ENCODE data around the gene ZFR2.

ZFR2 gene

DNA sequence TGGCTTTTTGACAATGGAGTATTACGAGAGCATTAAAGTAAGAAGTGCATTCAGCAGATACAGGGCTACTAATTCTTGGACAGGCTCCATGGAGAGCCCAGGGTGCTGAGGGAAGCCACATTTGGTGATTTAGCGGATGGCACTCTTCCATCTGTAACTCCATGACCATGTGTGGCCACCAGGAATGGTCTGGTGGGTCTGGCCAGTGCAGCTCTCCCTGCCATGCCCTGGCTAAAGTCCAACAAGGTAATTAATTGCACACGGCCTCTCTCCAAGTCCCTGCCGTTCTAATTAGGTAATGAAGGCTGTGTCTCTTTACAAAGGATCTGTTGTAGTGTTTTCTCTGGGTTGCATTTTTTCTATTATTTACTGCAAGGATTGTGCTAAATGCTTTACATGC lies 4.3 kb upstream of the ZFR2 start:
- DNase-seq (ENCODE audit: low spot score), result no peak

DNA sequence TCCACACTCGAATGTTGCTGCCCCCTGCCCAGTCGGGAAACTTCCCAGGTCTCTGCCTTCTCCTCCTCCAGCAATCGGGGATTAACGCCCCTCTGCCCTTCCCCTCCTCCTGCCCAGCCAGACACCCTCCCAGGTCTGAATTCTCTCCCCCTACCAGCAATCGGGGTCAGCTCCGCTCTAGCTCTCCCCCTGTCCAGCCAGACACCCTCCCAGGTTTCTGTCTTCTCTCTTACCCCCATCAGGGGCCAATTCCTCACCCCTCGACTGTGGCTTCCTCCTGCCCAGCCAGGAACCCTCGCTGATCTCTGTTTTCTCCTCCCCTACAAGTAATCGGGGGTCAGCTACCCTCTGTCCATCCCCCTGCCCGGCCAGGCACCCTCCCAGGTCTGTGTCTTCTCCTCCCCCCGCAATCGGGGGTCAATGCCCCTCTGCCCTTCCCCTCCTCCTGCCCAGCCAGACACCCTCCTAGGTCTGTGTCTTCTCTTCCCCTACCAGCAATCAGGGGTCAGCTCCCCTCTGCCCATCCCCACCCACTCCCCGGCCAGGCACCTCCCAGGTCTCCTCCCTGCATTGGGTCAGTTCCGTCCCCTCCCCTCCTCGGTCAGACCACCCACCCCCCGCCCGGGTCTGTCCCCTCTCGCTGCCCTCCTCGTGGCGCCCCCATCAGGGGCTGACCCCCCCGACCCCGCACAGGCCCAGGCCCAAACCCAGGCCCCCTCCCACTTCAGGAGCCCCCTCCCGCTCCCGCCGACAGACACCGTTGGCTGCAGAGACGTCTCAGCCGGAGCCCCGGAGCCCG lies 668 bp downstream of the ZFR2 start:
- no peak for DNase-seq (ENCODE audit: low spot score)

DNA sequence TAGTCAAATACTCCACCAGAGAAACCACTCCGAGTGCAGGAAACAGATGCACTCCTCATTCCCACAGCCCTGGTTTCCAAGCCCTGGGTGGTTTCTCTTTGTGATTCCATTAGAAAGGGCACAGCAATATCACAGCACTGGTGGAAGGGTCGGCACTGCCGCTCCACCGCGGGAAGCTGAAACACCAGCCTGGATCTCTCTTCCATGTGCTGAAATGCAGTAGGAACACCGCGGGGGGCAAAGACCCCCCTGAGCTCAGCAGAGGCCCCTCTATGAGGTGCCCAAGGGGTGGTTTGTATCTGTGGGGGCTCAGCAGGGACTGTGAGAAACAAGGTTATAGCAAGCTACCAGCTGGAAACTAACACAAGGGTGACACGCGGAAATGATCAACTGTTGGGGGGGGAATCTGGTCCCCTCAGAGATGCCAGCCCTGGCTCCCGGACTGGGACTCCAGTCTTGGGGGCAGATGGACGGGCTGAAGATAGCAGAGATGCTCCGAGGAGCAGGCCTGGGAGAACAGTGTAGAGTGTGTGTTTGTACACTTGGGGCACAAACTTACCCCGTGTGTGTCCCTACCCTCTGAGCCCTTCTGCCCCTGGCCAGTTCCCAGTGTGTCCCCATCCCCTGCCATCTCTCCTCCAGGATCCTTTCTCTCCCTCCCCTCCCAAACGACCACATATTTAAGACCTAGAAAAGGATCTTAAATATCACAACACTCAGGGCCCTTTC lies 1.8 kb downstream of the ZFR2 start:
- DNase-seq (ENCODE audit: low spot score), result no peak

DNA sequence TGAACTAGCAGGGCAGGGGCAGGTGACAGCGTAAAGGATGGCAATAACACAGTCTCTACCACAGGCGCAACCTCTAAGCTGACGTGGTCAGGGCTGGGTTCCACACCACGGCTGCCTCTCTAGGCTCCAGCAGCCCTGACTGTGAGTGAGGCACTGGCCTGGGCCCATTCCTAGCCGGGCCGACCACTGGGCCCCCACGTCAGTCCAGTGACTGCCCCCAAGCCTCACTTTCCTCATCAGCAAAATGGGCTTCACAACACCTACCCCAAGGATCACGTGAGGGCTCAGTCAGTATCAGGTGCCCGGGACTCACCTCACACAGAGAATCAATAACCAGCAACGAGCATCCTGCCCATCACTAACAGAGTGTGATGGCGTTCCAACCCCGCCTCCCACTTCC lies 5.2 kb downstream of the ZFR2 start:
- no peak for DNase-seq (ENCODE audit: low spot score)

DNA sequence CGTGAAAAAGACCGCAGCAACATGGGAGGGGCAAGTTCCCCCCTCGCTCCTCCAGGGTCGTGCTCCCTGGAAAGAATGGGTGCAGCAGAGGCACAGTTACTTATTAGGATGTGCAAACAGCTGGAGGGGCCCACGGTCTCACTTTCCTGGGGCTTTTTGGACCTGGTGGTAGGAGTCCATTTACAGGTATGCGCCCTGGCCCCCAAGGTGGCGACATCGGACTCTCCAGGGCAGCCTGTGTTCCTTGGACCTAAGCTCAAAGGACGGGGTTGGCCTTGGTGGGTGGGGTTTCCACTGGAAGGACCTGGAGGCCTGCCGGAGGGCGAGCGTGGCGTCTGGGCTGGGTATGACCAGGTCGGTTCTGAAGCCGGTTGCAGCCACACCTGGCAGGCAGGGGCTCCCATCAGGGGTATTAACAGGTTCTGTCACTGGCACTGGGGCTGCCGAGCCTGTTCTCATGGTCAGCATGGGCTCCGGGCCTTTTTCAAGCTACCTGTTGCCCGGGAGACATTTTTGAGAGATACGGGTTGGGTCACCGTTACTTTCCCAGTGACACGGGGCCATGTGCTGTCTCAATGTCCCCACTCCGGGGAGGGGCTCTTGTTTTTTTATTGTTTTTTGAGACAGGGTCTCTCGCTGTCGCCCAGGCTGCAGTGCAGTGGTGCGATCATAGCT lies 5.9 kb downstream of the ZFR2 start:
- no peak for DNase-seq (ENCODE audit: low spot score)

DNA sequence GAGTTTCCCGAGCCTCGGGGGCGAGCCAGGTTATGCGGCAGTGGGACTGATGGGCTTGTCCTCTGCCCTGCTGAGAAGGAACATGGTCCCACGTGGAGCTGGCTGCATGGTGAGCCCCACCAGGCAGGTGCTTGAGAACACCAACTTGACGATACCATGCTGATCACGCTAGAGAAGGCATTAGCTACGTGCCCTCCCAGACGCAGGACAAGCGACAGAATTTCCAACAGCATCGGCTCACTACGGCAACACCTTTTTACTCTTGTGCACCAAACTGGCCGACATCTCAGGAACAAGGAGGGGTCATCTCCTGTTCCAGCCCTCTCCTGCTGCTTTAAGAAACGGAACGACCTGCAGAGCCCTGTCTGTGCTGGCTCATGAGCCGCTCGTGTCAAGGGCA lies 8.3 kb downstream of the ZFR2 start:
- no peak for DNase-seq (ENCODE audit: low spot score)

DNA sequence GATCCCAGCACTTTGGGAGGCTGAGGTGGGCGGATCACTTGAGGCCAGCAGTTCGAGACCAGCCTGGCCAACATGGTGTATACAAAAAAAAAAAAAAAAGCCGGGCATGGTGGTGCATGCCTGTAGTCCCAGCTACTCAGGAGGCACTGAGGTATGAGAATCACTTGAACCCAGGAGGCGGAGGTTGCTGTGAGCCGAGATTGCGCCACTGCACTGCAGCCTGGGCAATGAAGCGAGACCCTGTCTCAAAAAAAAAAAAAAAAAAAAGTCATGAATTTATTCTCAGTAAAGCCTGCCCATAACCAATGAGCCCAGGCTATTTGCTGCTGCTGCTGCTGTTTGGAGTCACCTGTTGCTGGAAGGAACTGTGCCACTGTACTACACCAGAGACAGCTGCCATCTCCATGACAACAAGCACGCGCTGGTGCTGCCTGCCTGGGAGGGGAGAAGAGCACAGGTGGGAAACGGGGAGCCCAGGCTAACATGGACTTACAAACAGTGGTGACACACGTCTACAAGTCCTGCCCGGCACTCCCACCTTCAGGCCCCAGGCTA lies 11.3 kb downstream of the ZFR2 start:
- DNase-seq (ENCODE audit: low spot score), result no peak

DNA sequence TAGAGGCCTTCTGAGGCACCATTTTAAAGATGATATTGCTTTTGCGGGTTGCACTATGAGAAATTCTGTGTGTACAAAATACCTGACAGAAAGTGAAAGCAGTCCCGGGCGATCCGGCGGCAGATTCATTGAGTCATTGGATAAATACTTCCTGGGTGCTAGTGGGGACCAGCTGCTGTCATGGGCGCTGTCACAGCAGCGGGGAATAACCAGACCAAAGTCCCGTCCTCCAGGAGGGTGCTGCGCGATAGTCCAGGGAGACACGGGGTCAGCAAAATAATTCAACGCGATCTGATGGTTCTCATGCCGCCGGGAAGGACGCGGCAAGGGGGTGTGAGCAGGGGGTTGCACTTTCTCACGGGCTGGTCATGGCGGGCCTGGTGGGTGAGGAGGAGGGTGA lies 13.5 kb downstream of the ZFR2 start:
- peak; percentile 49 for DNase-seq (ENCODE audit: low spot score)

DNA sequence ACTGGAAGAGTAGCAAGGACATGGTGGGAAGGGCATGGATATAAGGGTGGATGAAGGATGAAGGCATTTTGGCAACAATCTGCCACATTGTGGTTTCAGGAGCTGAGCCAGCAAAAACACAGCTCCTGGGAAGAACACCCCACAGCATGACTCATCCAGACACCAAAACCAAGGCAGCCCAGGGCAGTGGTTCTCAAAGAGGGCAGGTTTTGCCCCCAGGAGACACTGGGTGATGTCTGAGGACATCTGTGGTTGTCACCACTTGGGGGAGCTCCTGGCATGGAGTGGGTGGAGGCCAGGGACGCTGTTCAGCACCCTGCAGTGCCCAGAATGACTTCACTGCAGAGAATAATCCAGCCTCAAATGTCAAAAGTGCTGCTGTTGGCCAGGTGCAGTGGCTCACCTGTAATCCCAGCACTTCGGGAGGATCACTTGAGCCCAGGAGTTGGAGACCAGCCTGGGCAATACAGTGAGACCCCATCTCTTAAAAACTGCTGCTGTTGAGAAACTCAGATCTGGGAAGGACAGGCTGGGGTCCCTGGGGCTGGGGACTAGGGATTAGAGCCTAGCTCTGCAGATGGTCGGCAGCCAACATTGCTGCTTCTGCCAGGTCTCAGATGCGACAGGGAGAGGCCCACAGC lies 16.1 kb downstream of the ZFR2 start:
- DNase-seq (ENCODE audit: low spot score), result peak; percentile 67

DNA sequence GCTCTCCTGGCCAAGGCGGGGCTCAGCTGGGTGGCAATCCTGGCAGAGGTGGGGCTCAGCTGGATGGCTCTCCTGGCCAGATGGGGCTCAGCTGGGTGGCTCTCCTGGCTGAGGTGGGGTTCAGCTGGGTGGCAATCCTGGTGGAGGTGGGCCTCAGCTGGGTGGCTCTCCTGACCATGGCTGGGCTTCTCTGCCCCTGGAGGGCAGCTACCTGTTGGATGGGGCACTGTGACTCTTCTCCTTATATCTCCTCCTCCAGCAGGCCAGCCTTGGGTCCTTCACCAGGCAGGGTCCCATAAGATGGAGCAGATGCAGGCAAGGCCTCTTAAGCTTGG lies 16.7 kb downstream of the ZFR2 start:
- no peak for DNase-seq (ENCODE audit: low spot score)

DNA sequence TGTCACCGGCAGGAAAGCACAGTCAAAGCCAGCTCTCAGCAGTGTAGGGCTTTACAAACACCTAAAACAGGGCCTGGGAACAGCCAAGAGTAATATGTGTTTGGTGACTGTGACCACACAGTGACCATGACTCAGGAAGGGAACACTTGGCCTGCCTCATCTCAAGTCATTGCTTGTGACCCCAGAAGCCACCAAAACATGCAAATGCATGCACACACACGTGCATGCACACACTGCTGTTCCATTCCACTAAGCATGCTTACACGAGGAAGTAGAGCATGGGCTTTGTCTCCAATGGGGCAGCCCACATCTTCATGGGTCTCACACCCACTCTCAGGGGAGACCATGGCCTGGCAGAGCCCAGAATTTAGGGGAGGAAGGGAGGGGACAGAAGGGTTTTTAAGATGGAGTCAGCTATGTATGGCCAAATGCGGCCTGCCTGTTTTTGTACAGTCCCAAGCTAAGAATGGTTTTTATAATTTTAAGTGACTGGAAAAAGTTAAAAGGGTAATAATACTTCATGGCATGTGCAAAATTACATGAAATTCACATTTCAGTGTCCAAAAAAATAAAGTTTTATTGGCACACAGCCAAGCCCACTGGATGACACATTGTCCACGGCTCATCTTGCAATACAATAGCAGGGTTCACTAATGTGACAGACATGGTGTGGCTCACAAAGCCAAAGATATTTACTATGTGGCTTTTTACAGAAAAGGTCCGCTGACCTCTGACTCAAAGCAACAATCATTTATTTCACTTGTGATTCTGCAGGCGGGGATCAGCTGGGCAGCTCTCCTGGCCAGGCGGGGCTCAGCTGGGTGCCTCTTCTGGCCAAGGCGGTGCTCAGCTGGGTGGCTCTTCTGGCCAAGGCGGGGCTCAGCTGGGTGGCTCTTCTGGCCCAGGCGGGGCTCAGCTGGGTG lies 17.3 kb downstream of the ZFR2 start:
- DNase-seq (ENCODE audit: low spot score), result no peak

DNA sequence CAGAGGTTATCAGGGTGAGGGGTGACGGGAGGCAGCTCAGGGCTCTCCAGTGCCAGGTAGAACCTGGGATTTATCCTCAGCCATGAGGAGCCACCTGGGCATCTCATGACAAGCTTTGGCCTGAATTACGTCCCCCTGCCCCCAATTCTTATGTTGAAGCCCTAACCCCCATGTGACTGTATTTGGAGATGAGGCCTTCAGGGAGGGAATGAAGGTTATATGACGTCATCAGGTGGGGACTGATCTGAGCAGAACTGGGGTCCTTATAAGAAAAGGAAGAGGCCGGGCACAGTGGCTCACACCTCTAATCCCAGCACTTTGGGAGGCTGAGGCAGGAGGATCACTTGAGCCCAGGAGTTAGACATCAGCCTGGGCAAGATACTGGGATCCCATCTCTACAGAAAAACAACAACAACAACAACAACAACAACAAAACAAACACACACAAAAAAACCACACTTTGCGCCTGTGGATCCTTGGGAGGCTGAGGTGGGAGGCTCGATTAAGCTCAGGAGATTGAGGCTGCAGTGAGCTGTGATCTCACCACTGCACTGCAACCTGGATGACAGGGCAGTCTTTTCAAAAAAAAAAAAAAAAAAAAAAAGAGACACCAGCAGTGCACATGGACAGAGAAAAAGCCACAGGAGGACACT lies 18.4 kb downstream of the ZFR2 start:
- DNase-seq (ENCODE audit: low spot score), result no peak

DNA sequence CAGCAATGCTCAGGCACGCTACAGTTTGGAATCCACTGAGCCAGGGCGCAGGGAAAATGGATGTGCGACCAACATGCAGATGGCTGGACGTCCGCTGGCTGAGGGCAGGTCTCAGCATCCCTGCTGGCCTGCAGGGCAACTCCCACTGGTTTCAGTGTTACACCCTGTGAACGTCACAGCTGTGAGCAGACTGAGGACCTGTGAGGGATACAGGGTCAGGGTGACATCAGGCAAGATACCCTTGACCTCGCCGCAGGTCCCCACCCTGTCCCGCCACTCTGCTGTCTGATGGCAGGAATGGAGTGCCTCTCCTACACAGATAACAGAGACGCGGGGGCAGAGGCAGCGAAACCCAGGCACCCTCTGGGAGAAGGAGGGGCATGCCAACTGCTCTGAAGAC lies 19.1 kb downstream of the ZFR2 start:
- no peak for DNase-seq (ENCODE audit: low spot score)

DNA sequence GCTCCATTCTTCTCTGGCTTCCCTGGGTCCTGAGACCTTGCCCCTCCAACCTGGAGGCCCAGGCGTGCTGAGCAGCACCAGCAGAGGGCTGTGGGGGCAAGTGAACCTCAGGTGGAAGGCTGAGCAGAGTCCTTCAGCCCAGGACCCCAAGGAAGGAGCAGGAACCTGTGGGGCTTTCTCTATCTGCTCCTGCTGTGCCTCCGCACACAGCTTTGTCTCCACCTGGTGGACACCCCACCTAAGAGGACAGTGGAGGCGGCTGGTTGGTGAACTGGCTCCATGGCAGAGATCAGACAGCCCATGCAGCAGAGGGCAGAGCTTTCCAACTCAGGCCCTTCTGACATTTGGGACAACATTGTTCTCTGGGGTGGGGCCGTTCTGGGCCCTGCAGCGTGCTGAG lies 19.7 kb downstream of the ZFR2 start:
- peak; percentile 89 for DNase-seq (ENCODE audit: low spot score)

DNA sequence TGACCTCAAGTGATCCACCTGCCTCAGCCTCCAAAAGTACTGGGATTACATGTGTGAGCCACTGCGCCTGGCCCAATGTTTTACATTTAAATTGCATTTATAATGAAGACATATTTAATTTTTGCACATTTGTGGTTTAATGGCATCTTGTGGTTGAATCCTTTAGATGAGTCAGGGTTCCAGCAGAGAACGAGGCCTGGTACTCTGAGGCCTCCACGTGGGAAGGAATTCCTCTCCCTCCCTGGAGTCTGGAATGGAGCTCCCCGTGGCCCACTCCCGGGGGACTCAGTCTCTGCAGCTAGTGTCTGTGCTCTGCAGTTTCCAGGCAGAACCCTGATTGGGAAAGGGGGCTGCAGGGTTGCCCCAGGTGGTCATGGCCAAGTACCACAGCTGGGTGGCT lies 24.2 kb downstream of the ZFR2 start:
- DNase-seq (ENCODE audit: low spot score), result no peak

DNA sequence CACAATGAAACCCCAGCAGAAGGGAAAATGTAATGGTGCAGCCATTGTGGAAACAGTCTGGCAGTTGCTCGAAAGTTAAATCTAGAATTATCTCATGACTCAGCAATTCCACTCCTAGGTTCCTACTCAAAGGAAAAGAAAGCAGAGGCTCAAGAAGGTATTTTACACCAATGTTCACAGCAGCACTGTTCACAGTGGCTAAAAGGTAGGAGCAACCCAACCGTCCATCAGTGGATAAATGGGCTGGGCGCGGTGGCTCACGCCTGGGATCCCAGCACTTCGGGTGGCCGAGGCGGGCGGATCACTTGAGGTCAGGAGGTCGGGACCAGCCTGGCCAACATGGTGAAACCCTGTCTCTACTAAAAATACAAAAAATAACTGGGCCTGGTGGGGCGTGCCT lies 25.9 kb downstream of the ZFR2 start:
- DNase-seq (ENCODE audit: low spot score), result no peak

DNA sequence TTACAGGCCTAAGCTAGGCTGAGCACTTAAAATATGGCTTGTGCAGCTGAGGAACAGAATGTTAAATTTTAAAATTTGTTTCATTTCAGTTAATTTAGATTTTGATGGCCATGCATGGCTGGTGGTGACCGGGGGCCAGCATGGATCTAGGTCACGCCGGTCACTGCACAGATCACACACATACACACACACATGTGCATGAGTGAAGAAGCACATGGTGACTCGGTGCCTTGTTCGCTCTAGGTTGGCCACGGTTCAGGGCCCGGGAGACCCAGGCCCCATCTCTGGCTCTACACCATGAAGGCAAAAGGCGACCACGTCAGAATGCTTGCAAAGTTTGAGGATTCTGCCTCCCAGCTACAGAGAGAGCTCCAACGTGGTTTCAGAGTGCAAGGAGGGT lies 28.0 kb downstream of the ZFR2 start:
- DNase-seq (ENCODE audit: low spot score), result no peak

DNA sequence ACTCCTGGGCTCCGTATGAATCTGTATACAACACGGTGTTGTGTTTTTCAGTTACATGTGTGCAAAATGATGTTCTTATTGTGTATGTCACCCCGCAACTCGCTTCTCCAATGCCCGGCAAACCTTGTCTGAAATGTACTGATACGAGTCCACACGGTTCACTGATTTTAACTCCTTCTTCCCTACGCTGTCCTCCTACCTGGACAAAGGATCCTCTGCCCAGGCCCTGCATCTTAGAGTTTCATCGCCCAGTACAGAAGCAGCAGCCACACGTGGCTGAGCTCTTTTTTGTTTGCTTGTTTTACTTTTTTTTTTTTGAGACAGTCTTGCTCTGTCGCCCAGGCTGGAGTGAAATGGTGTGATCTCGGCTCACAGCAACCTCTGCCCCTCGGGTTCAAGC lies 28.9 kb downstream of the ZFR2 start:
- no peak for DNase-seq (ENCODE audit: low spot score)

DNA sequence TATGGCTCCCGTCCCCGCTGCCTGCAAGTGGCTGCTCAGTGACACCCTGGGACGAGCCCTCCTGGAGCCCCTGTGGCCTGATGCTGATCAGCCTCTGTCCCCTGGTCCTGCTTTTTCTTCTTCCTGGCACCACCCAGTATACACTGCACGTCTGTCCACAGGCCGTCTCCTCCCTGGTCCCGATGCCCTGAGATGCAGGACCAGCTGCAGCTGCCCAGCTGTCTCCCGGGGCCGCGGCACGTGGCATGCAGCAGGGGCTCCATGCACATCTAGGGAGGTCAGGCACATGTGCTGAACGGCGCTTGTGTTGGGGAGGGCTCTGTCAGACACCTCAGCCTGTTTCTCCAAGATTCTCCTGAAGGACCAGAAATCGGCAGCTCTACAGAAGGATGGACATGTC lies 30.2 kb downstream of the ZFR2 start:
- DNase-seq (ENCODE audit: low spot score), result no peak

DNA sequence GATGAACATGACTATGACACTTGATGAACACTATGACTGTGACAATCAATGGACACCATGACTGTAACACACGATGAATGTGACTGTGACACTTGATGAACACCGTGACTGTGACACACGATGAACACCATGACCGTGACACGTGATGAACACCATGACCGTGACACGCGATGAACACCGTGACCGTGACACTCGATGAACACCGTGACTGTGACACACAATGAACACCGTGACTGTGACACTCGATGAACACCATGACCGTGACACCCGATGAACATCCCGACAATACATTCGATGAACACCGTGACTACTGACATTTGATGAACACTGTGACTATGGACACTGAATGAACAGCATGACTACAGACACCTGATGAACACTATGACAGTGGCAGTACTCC lies 30.9 kb downstream of the ZFR2 start:
- no peak for DNase-seq (ENCODE audit: low spot score)

DNA sequence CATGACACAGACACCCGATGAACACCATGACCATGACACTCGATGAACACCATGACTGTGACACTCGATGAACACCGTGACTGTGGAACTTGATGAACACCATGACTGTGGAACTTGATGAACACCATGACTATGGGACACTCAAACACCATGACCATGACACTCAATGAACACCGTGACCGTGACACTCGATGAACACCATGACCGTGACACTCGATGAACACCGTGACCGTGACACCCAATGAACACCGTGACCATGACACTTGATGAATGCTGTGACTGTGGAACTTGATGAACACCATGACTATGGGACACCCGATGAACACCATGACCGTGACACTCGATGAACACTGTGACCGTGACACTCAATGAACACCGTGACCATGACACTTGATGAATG lies 31.5 kb downstream of the ZFR2 start:
- no peak for DNase-seq (ENCODE audit: low spot score)
